ENCODE data around the gene NXN. TPM values are rescaled to one million over a fixed set of nuclear protein-coding genes. Genes with fewer than 3 reads are reported as not detected.

NXN gene
- polyA plus RNA-seq, 1 experiment = 88.8 TPM

- Histone ChIP-seq H3K4me3 (ENCODE audit: low read depth, low read length) (no peak overlapping the region), H3K36me3 (ENCODE audit: control insufficient read depth, insufficient read depth, low read length) (no peaks in the 10 kb centered on the region; the same call in 1 of the 2 replicates), H3K27me3 (ENCODE audit: control insufficient read depth, insufficient read depth, low read length) (no peaks in the 10 kb centered on the region)
- CTCF ChIA-PET = interaction anchor here (0.6 to 1.1 kb wide), 4 partner anchors 73 to 516 kb away, joined by 3 to 4 read pairs (median 3); no protein-coding TSS in a partner anchor
- no peak for DNase-seq (ENCODE audit: low read depth)
- TF ChIP-seq, protein P1, sequence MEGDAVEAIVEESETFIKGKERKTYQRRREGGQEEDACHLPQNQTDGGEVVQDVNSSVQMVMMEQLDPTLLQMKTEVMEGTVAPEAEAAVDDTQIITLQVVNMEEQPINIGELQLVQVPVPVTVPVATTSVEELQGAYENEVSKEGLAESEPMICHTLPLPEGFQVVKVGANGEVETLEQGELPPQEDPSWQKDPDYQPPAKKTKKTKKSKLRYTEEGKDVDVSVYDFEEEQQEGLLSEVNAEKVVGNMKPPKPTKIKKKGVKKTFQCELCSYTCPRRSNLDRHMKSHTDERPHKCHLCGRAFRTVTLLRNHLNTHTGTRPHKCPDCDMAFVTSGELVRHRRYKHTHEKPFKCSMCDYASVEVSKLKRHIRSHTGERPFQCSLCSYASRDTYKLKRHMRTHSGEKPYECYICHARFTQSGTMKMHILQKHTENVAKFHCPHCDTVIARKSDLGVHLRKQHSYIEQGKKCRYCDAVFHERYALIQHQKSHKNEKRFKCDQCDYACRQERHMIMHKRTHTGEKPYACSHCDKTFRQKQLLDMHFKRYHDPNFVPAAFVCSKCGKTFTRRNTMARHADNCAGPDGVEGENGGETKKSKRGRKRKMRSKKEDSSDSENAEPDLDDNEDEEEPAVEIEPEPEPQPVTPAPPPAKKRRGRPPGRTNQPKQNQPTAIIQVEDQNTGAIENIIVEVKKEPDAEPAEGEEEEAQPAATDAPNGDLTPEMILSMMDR (IDR thresholded peaks at IDR 0.05; ENCODE audit: insufficient read depth, low read depth, low read length) = no peak
- POLR2A ChIA-PET = interaction anchor here (0.6 to 0.7 kb wide), 2 partner anchors 50 to 96 kb away, joined by 5 to 10 read pairs; no protein-coding TSS in a partner anchor
Measured at GRCh38 chr17:901191-901950, 78.2 kb downstream of the NXN start.

DNA sequence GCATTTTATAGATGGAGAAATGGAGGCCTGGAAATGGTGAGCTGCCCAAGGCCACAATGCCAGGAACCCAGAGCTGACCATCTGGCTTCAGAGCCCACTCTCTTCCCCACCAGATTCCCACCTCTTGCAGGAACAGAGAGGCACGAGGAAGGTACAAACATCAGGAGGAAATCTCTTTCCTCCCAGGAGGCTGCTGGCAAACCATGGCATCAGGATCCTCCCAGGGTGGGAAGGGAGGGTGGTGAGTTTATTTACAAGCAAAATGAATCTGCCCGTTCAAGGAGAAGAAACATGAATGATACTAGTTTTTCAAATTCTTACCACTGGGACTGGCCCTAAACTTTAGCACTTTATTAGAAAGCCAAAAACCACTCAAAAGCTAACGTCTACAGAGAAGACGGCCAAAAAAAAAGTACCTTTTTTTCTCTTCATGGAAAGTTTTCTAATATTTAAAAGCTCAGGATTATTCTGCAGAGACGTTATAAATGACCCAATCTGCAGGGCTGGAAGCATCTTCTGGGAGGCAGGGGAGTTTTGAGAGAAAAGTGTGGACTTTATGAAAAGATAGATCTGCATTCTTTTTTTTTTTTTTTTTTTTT lies 79.1 kb downstream of the NXN start:
- H3K36me3 ChIP-seq (ENCODE audit: control insufficient read depth, insufficient read depth, low read length) = no peaks in the 10 kb centered on the region; the same call in 1 of the 2 replicates
- TF ChIP-seq, protein P1 (IDR thresholded peaks at IDR 0.05; ENCODE audit: insufficient read depth, low read depth, low read length) = no peak
- DNase-seq (ENCODE audit: low read depth) = no peak
- H3K4me3 ChIP-seq (ENCODE audit: low read depth, low read length) = no peak overlapping the region
- ChIA-PET POLR2A (interaction anchor here (0.6 kb wide), 1 partner anchor 49 kb away, joined by 5 read pairs; no protein-coding TSS in a partner anchor), CTCF (interaction anchor here (0.6 to 1.6 kb wide), 9 partner anchors 10 to 515 kb away, joined by 3 to 5 read pairs (median 3); partner anchors contain the start of gene TIMM22)
- no peaks in the 10 kb centered on the region for H3K27me3 ChIP-seq (ENCODE audit: control insufficient read depth, insufficient read depth, low read length)

DNA sequence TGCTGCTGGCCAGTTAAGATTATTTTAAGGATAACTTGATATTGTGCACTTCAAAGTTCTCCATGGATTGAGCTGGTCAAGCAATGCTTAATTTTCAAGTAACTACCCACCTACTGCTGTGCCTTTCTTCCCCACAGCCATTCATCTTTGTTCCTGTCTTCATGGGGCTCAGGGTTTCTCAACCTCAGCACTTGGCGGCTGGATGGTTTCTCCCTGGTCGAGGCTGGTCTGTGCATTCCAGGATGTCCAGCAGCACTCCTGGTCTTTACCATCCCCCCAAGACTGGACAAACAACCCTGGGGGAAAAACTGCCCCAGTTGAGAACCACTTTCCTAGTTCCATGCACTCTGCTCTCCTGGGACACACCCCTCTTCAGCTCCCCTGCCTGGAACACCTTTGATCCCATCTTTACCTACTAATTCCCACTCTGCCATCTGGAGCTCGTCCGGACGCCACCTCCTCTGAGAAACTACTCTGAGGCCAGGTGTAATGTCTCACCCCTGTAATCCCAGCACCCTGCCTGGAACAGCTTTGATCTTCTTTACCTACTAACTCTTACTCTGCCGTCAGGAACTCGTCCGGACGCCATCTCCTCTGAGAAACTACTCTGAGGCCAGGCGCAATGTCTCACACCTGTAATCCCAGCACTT lies 81.5 kb downstream of the NXN start:
- TF ChIP-seq, protein P1 (IDR thresholded peaks at IDR 0.05; ENCODE audit: insufficient read depth, low read depth, low read length) = no peak

DNA sequence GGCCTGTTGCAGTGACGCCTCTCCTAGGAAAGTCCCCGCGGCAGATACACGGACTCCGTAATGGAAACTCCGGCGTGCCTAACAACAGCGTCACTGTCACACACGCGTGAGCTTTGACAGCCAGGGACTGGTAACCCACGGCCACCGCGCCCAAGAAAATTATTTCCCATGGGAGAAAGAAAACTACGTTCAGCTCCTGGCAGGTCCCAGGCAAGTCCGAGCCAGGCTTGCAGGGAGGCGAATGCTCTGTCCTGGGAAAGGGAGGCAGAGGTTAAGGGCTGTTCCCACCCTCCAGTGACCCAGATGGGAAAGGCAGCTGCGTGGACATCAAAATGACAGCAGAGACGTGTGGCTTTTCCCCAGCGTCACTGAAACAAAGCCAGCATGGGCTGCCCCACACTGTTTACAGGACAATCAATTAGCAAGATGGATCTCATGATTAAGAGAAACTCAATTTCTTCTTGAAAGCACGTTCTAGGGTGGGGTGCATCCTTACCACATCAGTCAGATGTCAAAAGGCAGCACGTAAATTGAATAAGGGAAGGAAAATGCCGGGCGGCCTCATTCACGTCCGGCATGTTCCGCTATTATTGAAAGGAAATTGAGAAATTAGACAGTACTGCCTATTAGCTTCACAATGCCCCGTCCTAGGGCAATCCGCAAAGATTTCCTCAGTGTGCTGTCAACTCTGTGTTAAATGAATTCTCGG lies 82.5 kb downstream of the NXN start:
- TF ChIP-seq, protein P1 (IDR thresholded peaks at IDR 0.05; ENCODE audit: insufficient read depth, low read depth, low read length) = no peak

More for the DNA sequence above, 81.5 kb downstream of the NXN start:
- no peaks in the 10 kb centered on the region for H3K27me3 ChIP-seq (ENCODE audit: control insufficient read depth, insufficient read depth, low read length)
- CTCF ChIA-PET = interaction anchor here (1.3 kb wide), 1 partner anchor 11 kb away, joined by 4 read pairs; no protein-coding TSS in a partner anchor
- POLR2A ChIA-PET = no interaction called here
- DNase-seq (ENCODE audit: low read depth) = no peak
- no peak overlapping the region for H3K4me3 ChIP-seq (ENCODE audit: low read depth, low read length)
- no peaks in the 10 kb centered on the region for H3K36me3 ChIP-seq (ENCODE audit: control insufficient read depth, insufficient read depth, low read length)

More for the DNA sequence above, 82.5 kb downstream of the NXN start:
- DNase-seq (ENCODE audit: low read depth) = no peak
- ChIA-PET CTCF (interaction anchor here (1.3 kb wide), 1 partner anchor 10 kb away, joined by 4 read pairs; no protein-coding TSS in a partner anchor), POLR2A (no interaction called here)
- Histone ChIP-seq H3K27me3 (ENCODE audit: control insufficient read depth, insufficient read depth, low read length) (no peaks in the 10 kb centered on the region), H3K36me3 (ENCODE audit: control insufficient read depth, insufficient read depth, low read length) (no peaks in the 10 kb centered on the region), H3K4me3 (ENCODE audit: low read depth, low read length) (no peak overlapping the region)
